Kidney epithelial cell (primary cell): ENCODE measurements around the gene HLCS. TPM values are rescaled to one million over a fixed set of nuclear protein-coding genes. Genes with fewer than 3 reads are reported as not detected.

Source experiments
- DNase-seq: peaks from one replicate; pipeline ENCODE4 v3.0.0-alpha.2; 2010; ENCODE audit warnings: low read depth
- H3K27me3 ChIP-seq: 2 replicates; pipeline ENCODE4 v1.6.0; 2011; ENCODE audit warnings: low read length; ENCODE audit not compliant: control insufficient read depth, insufficient read depth
- H3K36me3 ChIP-seq: 2 replicates; pipeline ENCODE4 v1.5.1; 2011; ENCODE audit warnings: low read length; ENCODE audit not compliant: control insufficient read depth, insufficient read depth
- H3K4me3 ChIP-seq: 2 replicates; pipeline ENCODE4 v1.5.1; 2011; ENCODE audit warnings: low read depth, mild to moderate bottlenecking, control low read depth, low read length
- total RNA-seq: library from RNA; depleted of rRNA; stranded (reverse); fragments of >200 nt; gene quantifications from 2 replicates; pipeline ENCODE4 v1.2.3, GENCODE V29; 2015
- TF ChIP-seq, protein P1 (sequence below): IDR thresholded peaks from 2 replicates; pipeline ENCODE4 v1.5.1; 2011; ENCODE audit warnings: mild to moderate bottlenecking, moderate library complexity, low read length, control low read depth, inconsistent platforms; ENCODE audit not compliant: insufficient read depth, poor library complexity, severe bottlenecking

HLCS gene
- total RNA-seq, 1 donor from 2014 or later = 26.7 TPM

DNA sequence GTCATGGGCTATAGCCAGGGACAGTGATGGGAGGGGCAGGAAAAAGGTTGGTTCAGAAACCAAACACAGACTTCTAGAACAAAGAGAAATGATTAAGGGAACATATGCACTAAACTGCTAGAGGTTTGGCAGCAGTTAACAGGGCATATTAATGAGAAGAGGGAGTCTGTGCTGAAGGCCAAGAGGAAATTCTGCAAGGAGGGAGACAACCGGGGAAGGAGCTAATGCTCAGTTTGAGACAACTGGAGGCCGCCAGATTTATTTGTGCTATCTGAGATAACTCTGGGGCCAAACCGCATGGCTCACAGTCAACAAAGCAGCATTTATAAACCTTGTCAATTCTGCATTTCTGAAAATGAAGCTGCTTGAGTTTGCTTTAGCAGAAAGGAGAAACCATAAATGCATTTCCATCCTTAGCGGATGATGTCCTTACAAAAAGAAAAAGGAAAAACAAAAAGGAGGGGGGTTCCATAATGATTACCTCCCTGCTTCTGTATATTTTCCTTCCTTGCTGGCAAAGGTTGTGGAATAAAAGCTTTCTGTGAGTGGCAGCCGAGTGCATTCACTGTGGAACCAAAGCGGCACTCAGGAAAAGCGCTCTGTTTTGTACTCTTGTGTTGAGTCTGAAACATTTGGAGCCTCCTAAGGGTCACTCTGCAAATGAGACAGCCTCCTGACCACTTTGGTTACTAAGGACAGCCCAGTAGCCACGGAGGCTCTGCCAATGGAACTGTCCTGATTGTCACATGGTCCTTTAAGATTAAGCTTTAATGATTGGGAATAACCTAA lies 197.2 kb downstream of the HLCS start:
- TF ChIP-seq, protein P1, sequence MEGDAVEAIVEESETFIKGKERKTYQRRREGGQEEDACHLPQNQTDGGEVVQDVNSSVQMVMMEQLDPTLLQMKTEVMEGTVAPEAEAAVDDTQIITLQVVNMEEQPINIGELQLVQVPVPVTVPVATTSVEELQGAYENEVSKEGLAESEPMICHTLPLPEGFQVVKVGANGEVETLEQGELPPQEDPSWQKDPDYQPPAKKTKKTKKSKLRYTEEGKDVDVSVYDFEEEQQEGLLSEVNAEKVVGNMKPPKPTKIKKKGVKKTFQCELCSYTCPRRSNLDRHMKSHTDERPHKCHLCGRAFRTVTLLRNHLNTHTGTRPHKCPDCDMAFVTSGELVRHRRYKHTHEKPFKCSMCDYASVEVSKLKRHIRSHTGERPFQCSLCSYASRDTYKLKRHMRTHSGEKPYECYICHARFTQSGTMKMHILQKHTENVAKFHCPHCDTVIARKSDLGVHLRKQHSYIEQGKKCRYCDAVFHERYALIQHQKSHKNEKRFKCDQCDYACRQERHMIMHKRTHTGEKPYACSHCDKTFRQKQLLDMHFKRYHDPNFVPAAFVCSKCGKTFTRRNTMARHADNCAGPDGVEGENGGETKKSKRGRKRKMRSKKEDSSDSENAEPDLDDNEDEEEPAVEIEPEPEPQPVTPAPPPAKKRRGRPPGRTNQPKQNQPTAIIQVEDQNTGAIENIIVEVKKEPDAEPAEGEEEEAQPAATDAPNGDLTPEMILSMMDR = no peak
- no peak for DNase-seq
- Histone ChIP-seq H3K4me3 (no peak overlapping the region), H3K27me3 (no peaks in the 10 kb centered on the region), H3K36me3 (no peaks in the 10 kb centered on the region)

DNA sequence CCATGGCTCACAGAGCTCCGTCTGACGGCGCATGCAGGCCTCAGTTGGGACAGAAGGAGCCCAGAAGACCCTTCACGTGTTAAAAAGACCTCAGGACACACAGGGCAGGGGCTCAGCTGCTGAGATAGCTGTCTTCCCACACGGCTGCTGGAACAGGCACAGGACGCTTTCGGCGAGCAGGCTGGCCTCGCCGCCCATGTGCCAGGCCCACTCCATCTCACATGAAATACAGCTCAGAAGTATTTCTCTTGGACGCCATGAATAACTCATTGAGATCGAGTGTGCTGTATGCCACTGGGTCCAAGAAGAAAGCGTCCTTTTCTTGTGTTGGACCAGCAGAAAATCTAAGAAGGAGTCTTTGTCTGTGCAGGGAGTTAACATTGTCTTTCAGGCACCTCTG lies 198.0 kb downstream of the HLCS start:
- no peak for DNase-seq
- no peaks in the 10 kb centered on the region for H3K36me3 ChIP-seq
- no peaks in the 10 kb centered on the region for H3K27me3 ChIP-seq
- TF ChIP-seq, protein P1 = no peak
- no peak overlapping the region for H3K4me3 ChIP-seq

DNA sequence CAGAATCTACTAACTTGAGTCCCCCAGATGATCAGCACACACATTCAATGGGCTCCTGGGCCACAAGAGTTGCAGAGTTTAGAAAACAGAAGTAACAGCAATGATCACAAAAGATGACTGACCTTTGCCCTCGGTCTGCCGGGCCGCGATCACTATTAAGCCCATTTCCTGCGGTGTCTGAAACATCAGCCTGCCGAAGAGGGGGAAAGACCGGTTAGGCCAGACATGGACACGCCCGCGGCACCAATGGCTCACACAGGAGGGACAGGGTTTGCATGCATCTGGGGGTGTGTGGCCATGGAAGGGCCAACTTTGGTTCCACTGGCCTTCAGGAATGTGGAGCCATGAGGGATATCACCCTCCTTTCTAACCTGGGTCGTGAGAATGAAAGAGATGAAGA lies 199.4 kb downstream of the HLCS start:
- Histone ChIP-seq H3K36me3 (no peaks in the 10 kb centered on the region), H3K27me3 (no peaks in the 10 kb centered on the region), H3K4me3 (no peak overlapping the region)
- TF ChIP-seq, protein P1 = no peak
- DNase-seq = no peak

DNA sequence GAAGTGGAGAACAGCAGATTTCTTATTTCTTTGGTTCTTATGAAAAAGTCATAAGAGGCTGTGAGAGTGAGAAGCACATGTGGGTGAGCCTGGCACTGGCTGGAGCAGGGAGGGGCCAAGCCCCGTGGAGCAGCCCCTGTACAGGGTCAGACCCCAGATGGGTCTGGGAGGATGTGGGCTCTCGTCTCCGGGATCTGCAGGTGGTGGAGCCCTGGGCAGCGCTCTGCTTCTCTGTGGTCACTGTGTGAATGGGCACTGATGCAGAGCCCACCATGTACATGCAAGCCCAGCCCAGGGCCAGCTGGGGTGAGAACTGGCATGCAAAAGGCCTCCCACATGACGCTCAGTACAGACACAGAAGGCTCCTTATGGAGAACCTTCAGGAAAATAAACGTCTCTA lies 200.0 kb downstream of the HLCS start:
- TF ChIP-seq, protein P1 = no peak
- Histone ChIP-seq H3K4me3 (no peak overlapping the region), H3K27me3 (no peaks in the 10 kb centered on the region), H3K36me3 (no peaks in the 10 kb centered on the region)
- no peak for DNase-seq

DNA sequence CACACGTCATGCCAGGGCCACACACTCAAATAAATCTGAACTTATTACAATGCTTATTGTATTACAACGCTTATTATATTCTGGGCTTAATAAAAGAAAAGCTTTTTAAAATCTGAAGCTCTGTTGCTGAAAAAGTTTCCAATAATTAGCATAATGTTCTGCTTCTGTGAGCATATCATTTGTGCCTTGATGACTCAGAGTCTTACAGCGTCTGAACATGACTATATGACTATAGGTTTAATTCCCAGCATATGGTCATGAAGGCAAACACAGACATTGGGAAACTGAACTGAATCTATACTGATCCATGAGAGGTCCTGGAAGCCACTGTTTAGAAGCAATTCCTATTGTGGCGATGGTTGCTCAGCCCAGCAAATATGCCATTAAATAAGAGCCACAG lies 201.2 kb downstream of the HLCS start:
- Histone ChIP-seq H3K4me3 (no peak overlapping the region), H3K36me3 (no peaks in the 10 kb centered on the region), H3K27me3 (no peaks in the 10 kb centered on the region)
- DNase-seq = no peak
- TF ChIP-seq, protein P1 = no peak

DNA sequence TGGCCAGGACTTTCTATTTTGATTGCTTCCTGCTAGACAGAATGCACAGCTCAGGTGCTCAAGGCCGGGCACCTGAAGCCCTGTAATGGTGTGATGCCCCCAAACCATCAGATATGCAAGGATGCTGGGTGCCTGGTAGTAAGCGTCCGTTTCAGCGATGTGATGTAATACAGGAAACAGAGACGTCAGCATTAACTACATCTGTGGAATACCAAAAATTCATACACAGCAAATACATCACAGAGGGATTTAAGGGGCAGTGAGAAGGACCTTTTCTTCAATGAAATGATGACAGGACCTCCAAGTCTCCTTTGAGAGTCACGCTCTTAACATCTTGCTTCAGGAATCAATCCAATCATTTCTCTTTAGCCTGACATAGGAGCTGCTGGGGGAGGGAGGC lies 203.2 kb downstream of the HLCS start:
- DNase-seq = no peak
- Histone ChIP-seq H3K4me3 (no peak overlapping the region), H3K36me3 (no peaks in the 10 kb centered on the region), H3K27me3 (no peaks in the 10 kb centered on the region)
- TF ChIP-seq, protein P1 = no peak
